HepG2 (cell line): ENCODE results near the gene IRF3. TPM values are rescaled to one million over a fixed set of nuclear protein-coding genes. Genes with fewer than 3 reads are reported as not detected.

Source experiments
- ATAC-seq: fragments of 200-7000 bp; cut with Tn5 transposase; 3 replicates; pipeline ENCODE4 v1.9.1; 2020; ENCODE audit warnings: mild to moderate bottlenecking, moderate library complexity
- BruUV-seq: library from RNA; stranded (reverse); fragments of 400-500 nt; replicated peaks from 2 replicates; lab custom pipeline; 2021; lab: Mats Ljungman, UMichigan
- CTCF ChIA-PET: fragments of 300-600 bp; formaldehyde crosslinking; extraction: SDS; loops from one replicate; lab custom pipeline; 2021; ENCODE audit warnings: low total read pairs, inconsistent platforms, low intra/inter-chr PET ratio; lab: Yijun Ruan, JAX
- POLR2A ChIA-PET: fragments of 350-600 bp; sonication (Branson Sonifier 250); formaldehyde crosslinking; loops from one replicate; lab custom pipeline; 2020; ENCODE audit warnings: antibody characterized with exemption, inconsistent platforms; lab: Yijun Ruan, JAX
- DNase-seq: peaks from one replicate; pipeline ENCODE4 v3.0.0-alpha.2; 2015; ENCODE audit warnings: low spot score
- FAIRE-seq: peaks from 3 replicates; lab custom pipeline; 2011; peaks lifted over from hg19 to GRCh38; lab: Jason Lieb, UNC
- H2AFZ ChIP-seq: one replicate; pipeline ENCODE4 v1.6.1; 2011; ENCODE audit warnings: low read length, inconsistent platforms
- H3K27ac ChIP-seq: fragments of 300-600 bp; 3 replicates; pipeline ENCODE4 v1.8.0; 2011; ENCODE audit warnings: mixed run types, mild to moderate bottlenecking, mixed read lengths, low read length, inconsistent platforms; ENCODE audit not compliant: insufficient read depth; ENCODE audit errors: extremely low read length
- H3K27me3 ChIP-seq, 2 experiments: fragments of 200-600 bp in 1 of 2; 2 replicates in 1 of 2; 3 replicates in 1 of 2; pipeline versions ENCODE4 v1.6.0 to v1.8.0; 2011; ENCODE audit warnings: low read length in 2 of 2, mild to moderate bottlenecking in 2 of 2, moderate library complexity in 2 of 2, inconsistent platforms in 1 of 2; ENCODE audit not compliant: insufficient read depth in 2 of 2, control insufficient read depth in 1 of 2
- H3K36me3 ChIP-seq, 2 experiments: fragments of 200-600 bp in 1 of 2; replicated peaks in 1 of 2; 2 replicates in 1 of 2; 3 replicates in 1 of 2; pipeline versions ENCODE4 v1.5.1 to v1.8.0; 2011; ENCODE audit warnings: low read length in 2 of 2, inconsistent platforms in 1 of 2; ENCODE audit not compliant: insufficient read depth in 2 of 2, control insufficient read depth in 1 of 2
- H3K4me1 ChIP-seq: 2 replicates; pipeline ENCODE4 v1.5.1; 2012; ENCODE audit warnings: low read length, inconsistent platforms; ENCODE audit not compliant: insufficient read depth
- H3K4me2 ChIP-seq: 2 replicates; pipeline ENCODE4 v1.6.0; 2011; ENCODE audit warnings: low read depth, low read length, inconsistent platforms
- H3K4me3 ChIP-seq, 3 experiments: fragments of 200-600 bp in 1 of 3; sonication (generic), shearing (Covaris generic) in 1 of 3; replicated peaks in 1 of 3; 2 replicates each; pipeline ENCODE4 v1.5.1; 2011 to 2016; ENCODE audit warnings: low read length in 3 of 3, inconsistent platforms in 2 of 3, low read depth in 2 of 3, mild to moderate bottlenecking in 2 of 3, control low read depth in 1 of 3, mixed read lengths in 1 of 3; ENCODE audit not compliant: insufficient read depth in 1 of 3
- H3K79me2 ChIP-seq: one replicate; pipeline ENCODE4 v1.6.1; 2011; ENCODE audit warnings: low read length, inconsistent platforms; ENCODE audit not compliant: insufficient read depth
- H3K9ac ChIP-seq: 2 replicates; pipeline ENCODE4 v1.6.0; 2011; ENCODE audit warnings: mild to moderate bottlenecking, low read depth, low read length, inconsistent platforms; ENCODE audit not compliant: insufficient read depth
- H3K9me3 ChIP-seq: 2 replicates; pipeline ENCODE4 v1.5.1; 2012; ENCODE audit warnings: mild to moderate bottlenecking, low read length
- H4K20me1 ChIP-seq: 2 replicates; pipeline ENCODE4 v1.6.0; 2011; ENCODE audit warnings: inconsistent platforms, mild to moderate bottlenecking, low read length, moderate library complexity; ENCODE audit not compliant: insufficient read depth
- ETV5 ChIP-seq: IDR thresholded peaks from 2 replicates; pipeline ENCODE4 v1.6.1; 2018; ENCODE audit warnings: missing biosample characterization, missing genetic modification reagents, inconsistent platforms, borderline replicate concordance
- KLF12 ChIP-seq: sonication (generic); formaldehyde crosslinking; IDR thresholded peaks from 2 replicates; pipeline ENCODE4 v1.4.0; 2020; ENCODE audit warnings: missing genetic modification reagents, borderline replicate concordance
- MEIS1 ChIP-seq: sonication (generic); formaldehyde crosslinking; IDR thresholded peaks from 2 replicates; pipeline ENCODE4 v1.9.0; 2021; ENCODE audit warnings: mild to moderate bottlenecking, missing genetic modification reagents, moderate library complexity, borderline replicate concordance
- RBM39 ChIP-seq: fragments of 200-400 bp; formaldehyde crosslinking; IDR thresholded peaks from one replicate; pipeline ENCODE4 v1.6.1; 2018; ENCODE audit warnings: antibody characterized with exemption, mild to moderate bottlenecking, low read depth, low read length; ENCODE audit not compliant: poor library complexity, severe bottlenecking
- TAF1 ChIP-seq: sonication (generic); formaldehyde crosslinking; IDR thresholded peaks from 2 replicates; pipeline ENCODE4 v1.4.0; 2020; ENCODE audit warnings: missing genetic modification reagents
- ZNF367 ChIP-seq: sonication (generic); formaldehyde crosslinking; IDR thresholded peaks from 2 replicates; pipeline ENCODE4 v1.4.0; 2020; ENCODE audit warnings: missing genetic modification reagents, borderline replicate concordance
- WGBS: methylation state at CpG from one replicate; pipeline ENCODE4 v1.1.6; 2017; ENCODE audit warnings: low lambda C conversion rate; 5-methylcytosine and 5-hydroxymethylcytosine counted together
- in situ Hi-C: cut with HindIII; loops from 2 replicates; pipeline ENCODE4 v1.10.0; 2017; ENCODE audit warnings: low pct_unique_long_range_greater_than_20kb; ENCODE audit not compliant: extremely low pct_ligation_motif_present
- intact Hi-C: fragments of 100-400 bp; cut with micrococcal nuclease; formaldehyde crosslinking; loops from one replicate; pipeline ENCODE4 v1.10.0; 2022; ENCODE audit not compliant: unreplicated experiment
- polyA plus RNA-seq, 8 experiments: library from polyadenylated mRNA; depleted of rRNA in 3 of 8; stranded (reverse) in 7 of 8; unstranded in 1 of 8; fragments of >200 nt; fragmentation: Illumina TruSeq in 4 of 8; extraction: Trizol in 4 of 8; gene quantifications; 2 replicates each; pipeline versions ENCODE4 v1.2.1 to v1.2.3, GENCODE V29; 2011 to 2016; ENCODE audit warnings: low read depth in 4 of 8, missing spikeins in 1 of 8, mixed read lengths in 1 of 8; ENCODE audit not compliant: insufficient read depth in 1 of 8
- total RNA-seq, 5 experiments: library from RNA; depleted of rRNA; stranded (reverse); fragments of >200 nt; fragmentation: Illumina TruSeq; extraction: Trizol; gene quantifications; 2 replicates each; pipeline ENCODE4 v1.2.3, GENCODE V29; 2016; ENCODE audit warnings: low read depth in 1 of 5
- TF ChIP-seq, protein P1 (sequence below): sonication (generic); formaldehyde crosslinking; conservative IDR thresholded peaks from 2 replicates; pipeline ENCODE4 v1.5.0; 2020; ENCODE audit warnings: missing genetic modification reagents
- TF ChIP-seq, protein P2 (sequence below): sonication (generic); formaldehyde crosslinking; IDR thresholded peaks from 2 replicates; pipeline ENCODE4 v1.5.0; 2020; ENCODE audit warnings: missing genetic modification reagents
- TF ChIP-seq, protein P3 (sequence below): sonication (generic); formaldehyde crosslinking; IDR thresholded peaks from 2 replicates; pipeline ENCODE4 v1.4.0; 2020; ENCODE audit warnings: missing genetic modification reagents; ENCODE audit errors: not compliant biosample characterization
- TF ChIP-seq, protein P4 (sequence below): sonication (generic); formaldehyde crosslinking; IDR thresholded peaks from 2 replicates; pipeline ENCODE4 v1.8.1; 2023; ENCODE audit warnings: mild to moderate bottlenecking, missing genetic modification reagents
- TF ChIP-seq, protein P5 (sequence below): sonication (generic); formaldehyde crosslinking; IDR thresholded peaks from 2 replicates; pipeline ENCODE4 v1.5.0; 2020; ENCODE audit warnings: missing genetic modification reagents

The IRF3 gene
- total and polyA plus RNA-seq, 2 of the 13 experiments (the other 11 are each of a cell fraction or from before 2014, with no cell fraction given) = 61.9 to 65.5 TPM

DNA sequence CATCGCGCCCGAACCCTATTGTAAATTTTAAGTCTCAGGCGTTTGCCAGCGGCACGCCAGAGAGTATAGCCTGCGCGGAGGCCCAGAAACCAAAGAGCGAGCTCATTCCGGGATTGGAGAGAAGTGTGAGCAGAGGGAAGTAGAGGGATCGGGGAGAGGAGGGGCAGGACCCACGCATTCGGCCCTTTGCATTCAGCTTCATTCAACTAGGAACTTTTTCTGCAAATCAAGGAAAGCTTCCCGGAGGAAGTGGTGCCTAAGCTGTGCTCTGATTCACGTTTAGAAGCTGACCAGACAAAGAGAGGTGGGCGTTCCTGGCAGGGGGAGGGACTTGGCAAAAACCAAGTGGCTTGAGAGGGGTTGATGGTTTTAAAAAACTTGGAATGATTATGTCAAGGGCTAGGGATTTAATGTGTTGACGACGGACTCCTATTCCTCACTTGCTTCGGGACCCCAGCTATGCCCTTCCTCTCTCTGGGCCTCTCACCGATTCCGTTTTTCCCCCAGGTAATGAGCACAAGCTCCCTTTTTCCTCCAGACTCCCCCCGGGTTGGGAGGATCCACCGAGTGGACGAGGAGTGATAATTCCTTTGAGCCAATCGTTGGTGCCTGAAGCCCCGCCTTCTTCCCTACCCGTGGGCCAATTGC is 10.6 kb upstream of the IRF3 start (continued):
- no peak for TF ChIP-seq ZNF367 (CRISPR knock-in tag)

DNA sequence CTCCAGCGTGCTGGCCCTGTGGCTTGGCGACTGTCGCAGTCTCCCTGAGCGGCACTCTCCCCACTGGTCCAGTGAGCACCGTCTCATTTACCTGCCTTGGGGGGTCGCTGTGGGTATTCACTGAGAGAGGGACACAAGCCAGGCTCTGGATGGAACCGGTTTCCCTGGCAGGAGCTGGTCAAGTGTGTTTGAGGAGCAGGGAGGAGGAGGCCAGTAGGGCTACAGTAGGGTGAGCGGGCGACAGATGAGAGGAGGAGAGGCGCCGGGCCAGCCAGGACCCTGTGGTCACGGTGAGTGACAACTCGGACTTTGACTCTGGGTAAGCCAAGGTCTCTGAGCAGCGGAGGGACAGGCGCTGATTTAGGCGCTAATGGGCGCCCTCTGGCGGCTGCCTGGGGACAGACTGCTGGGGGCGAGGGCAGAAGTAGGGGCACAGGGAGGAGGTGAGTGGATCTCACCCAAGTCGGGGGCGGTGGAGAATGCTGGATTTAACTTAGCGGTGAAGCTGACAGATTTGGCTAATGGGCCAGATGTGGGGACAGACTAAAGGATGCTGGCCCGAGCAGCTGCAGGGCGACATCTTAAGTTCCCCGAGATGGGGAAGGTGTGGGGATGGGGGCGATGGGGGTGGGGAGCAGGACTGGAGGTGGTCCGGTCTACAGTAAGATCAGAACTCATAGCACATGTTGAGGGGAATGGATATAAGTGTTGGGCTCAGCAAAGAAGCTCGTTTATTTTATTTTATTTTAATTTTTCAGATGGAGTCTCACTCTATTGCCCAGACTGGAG is 6.7 kb upstream of the IRF3 start:
- Histone ChIP-seq H3K4me3 (peak overlapping the region; percentile 24 to 65 (median 51); a peak in 5 of 6 replicates), H3K4me2 (peak overlapping the region; percentile 83), H3K27ac (peak overlapping the region; percentile 88), H3K4me1 (peaks cover 25% of the 10 kb centered on the region), H3K79me2 (peaks cover 4% of the 10 kb centered on the region), H4K20me1 (no peaks in the 10 kb centered on the region), H3K27me3 (no peaks in the 10 kb centered on the region; a peak in 1 of 5 replicates), H3K36me3 (peaks cover 1 to 6% of the 10 kb centered on the region in 2 experiments; a peak in 3 of 5 replicates), H3K9me3 (no peaks in the 10 kb centered on the region), H2AFZ (peak overlapping the region; percentile 29), H3K9ac (peak overlapping the region; percentile 54)
- WGBS = 31% methylated on average over 19 of the region's 28 CpGs
- intact Hi-C loops = loop anchor here (2.0 kb wide), 1 partner anchor 160 kb away; the partner anchor contains the start of gene FCGRT
- POLR2A ChIA-PET = interaction anchor here (1.0 to 1.8 kb wide), 5 partner anchors 8 to 82 kb away, joined by 3 to 10 read pairs (median 5); partner anchors contain the start of genes RRAS and SCAF1
- DNase-seq (peak; percentile 92), FAIRE-seq (peak; percentile 86), ATAC-seq (peak; percentile 85)
- CTCF ChIA-PET = interaction anchor here (0.7 to 1.6 kb wide), 3 partner anchors 8 to 102 kb away, joined by 3 to 6 read pairs (median 5); no protein-coding TSS in a partner anchor
- in situ Hi-C loops = loop anchor here (5.0 to 10.0 kb wide), 2 partner anchors 78 to 175 kb away; partner anchors contain the start of genes PRR12 and RPS11
- BruUV-seq = no TSS peak
- TF ChIP-seq, protein P1, sequence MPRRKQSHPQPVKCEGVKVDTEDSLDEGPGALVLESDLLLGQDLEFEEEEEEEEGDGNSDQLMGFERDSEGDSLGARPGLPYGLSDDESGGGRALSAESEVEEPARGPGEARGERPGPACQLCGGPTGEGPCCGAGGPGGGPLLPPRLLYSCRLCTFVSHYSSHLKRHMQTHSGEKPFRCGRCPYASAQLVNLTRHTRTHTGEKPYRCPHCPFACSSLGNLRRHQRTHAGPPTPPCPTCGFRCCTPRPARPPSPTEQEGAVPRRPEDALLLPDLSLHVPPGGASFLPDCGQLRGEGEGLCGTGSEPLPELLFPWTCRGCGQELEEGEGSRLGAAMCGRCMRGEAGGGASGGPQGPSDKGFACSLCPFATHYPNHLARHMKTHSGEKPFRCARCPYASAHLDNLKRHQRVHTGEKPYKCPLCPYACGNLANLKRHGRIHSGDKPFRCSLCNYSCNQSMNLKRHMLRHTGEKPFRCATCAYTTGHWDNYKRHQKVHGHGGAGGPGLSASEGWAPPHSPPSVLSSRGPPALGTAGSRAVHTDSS (CRISPR knock-in tag) = no peak
- no peak for TF ChIP-seq KLF12 (CRISPR knock-in tag)
- peak; percentile 98; the same call in 1 of the 2 replicates for TF ChIP-seq MEIS1 (CRISPR knock-in tag)
- TF ChIP-seq, protein P2, sequence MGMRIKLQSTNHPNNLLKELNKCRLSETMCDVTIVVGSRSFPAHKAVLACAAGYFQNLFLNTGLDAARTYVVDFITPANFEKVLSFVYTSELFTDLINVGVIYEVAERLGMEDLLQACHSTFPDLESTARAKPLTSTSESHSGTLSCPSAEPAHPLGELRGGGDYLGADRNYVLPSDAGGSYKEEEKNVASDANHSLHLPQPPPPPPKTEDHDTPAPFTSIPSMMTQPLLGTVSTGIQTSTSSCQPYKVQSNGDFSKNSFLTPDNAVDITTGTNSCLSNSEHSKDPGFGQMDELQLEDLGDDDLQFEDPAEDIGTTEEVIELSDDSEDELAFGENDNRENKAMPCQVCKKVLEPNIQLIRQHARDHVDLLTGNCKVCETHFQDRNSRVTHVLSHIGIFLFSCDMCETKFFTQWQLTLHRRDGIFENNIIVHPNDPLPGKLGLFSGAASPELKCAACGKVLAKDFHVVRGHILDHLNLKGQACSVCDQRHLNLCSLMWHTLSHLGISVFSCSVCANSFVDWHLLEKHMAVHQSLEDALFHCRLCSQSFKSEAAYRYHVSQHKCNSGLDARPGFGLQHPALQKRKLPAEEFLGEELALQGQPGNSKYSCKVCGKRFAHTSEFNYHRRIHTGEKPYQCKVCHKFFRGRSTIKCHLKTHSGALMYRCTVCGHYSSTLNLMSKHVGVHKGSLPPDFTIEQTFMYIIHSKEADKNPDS (CRISPR knock-in tag) = no peak
- TF ChIP-seq TAF1 (CRISPR knock-in tag) = peak; percentile 63; the same call in 1 of the 2 replicates
- TF ChIP-seq, protein P3, sequence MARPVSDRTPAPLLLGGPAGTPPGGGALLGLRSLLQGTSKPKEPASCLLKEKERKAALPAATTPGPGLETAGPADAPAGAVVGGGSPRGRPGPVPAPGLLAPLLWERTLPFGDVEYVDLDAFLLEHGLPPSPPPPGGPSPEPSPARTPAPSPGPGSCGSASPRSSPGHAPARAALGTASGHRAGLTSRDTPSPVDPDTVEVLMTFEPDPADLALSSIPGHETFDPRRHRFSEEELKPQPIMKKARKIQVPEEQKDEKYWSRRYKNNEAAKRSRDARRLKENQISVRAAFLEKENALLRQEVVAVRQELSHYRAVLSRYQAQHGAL (CRISPR knock-in tag) = no peak
- peak; percentile 50; the same call in 1 of the 2 replicates for TF ChIP-seq ETV5
- TF ChIP-seq, protein P4, sequence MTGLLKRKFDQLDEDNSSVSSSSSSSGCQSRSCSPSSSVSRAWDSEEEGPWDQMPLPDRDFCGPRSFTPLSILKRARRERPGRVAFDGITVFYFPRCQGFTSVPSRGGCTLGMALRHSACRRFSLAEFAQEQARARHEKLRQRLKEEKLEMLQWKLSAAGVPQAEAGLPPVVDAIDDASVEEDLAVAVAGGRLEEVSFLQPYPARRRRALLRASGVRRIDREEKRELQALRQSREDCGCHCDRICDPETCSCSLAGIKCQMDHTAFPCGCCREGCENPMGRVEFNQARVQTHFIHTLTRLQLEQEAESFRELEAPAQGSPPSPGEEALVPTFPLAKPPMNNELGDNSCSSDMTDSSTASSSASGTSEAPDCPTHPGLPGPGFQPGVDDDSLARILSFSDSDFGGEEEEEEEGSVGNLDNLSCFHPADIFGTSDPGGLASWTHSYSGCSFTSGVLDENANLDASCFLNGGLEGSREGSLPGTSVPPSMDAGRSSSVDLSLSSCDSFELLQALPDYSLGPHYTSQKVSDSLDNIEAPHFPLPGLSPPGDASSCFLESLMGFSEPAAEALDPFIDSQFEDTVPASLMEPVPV (CRISPR knock-in tag) = no peak
- TF ChIP-seq RBM39 = peak; percentile 36
- TF ChIP-seq, protein P5, sequence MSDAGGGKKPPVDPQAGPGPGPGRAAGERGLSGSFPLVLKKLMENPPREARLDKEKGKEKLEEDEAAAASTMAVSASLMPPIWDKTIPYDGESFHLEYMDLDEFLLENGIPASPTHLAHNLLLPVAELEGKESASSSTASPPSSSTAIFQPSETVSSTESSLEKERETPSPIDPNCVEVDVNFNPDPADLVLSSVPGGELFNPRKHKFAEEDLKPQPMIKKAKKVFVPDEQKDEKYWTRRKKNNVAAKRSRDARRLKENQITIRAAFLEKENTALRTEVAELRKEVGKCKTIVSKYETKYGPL (CRISPR knock-in tag) = no peak
